ENCODE results near the gene SHTN1. TPM values are rescaled to one million over a fixed set of nuclear protein-coding genes. Genes with fewer than 3 reads are reported as not detected.

SHTN1 gene
- total and polyA plus RNA-seq, 2 of the 4 experiments (the other 2 are of a cell fraction): 0.54 to 2.3 TPM

- Histone ChIP-seq H3K23ac (ENCODE audit: low read depth, low read length) (no peak overlapping the region), H3K56ac (ENCODE audit: extremely low read depth, insufficient read depth, low read length) (no peak overlapping the region), H2AK5ac (ENCODE audit: low read depth, low read length) (no peak overlapping the region), H3K4me3 (ENCODE audit: insufficient read depth, low read depth, low read length) (no peak overlapping the region), H2BK15ac (ENCODE audit: low read depth, low read length) (no peak overlapping the region), H2AK9ac (replicated peaks; ENCODE audit: low read depth, low read length, poor library complexity) (no peak overlapping the region), H3K4me2 (ENCODE audit: low read depth, low read length) (peak overlapping the region; percentile 28; the same call in 1 of the 2 replicates), H3K4ac (ENCODE audit: low read depth, low read length) (no peak overlapping the region), H4K20me1 (ENCODE audit: insufficient read depth, low read length) (no peaks in the 10 kb centered on the region), H4K91ac (ENCODE audit: insufficient read depth, low read depth, low read length) (no peak overlapping the region), H3K9me1 (ENCODE audit: insufficient read depth, low read length) (0 out of 2 replicates have a peak, but pooled peaks cover 3% of the 10 kb centered on the region), H2BK120ac (ENCODE audit: low read depth, low read length) (no peak overlapping the region), H3K27me3 (ENCODE audit: control insufficient read depth, insufficient read depth, low read length) (no peaks in the 10 kb centered on the region), H3K36me3 (ENCODE audit: control insufficient read depth, insufficient read depth, low read length) (0 out of 2 replicates have a peak, but pooled peaks cover 2% of the 10 kb centered on the region), H3K14ac (replicated peaks; ENCODE audit: low read depth, low read length) (no peak overlapping the region), H3K4me1 (ENCODE audit: control insufficient read depth, insufficient read depth, low read length) (peaks cover 2% of the 10 kb centered on the region; the same call in 1 of the 2 replicates), H2BK20ac (ENCODE audit: low read depth, low read length) (no peak overlapping the region), H3K18ac (ENCODE audit: low read depth, low read length) (no peak overlapping the region), H2BK5ac (ENCODE audit: low read depth, low read length, poor library complexity, severe bottlenecking) (no peak overlapping the region), H3K9me3 (ENCODE audit: control insufficient read depth, insufficient read depth, low read length) (no peaks in the 10 kb centered on the region), H4K8ac (ENCODE audit: low read depth in 2 of 2, low read length in 2 of 2) (no peak overlapping the region), H3K79me1 (ENCODE audit: low read depth in 1 of 2, low read length in 2 of 2) (no peaks in the 10 kb centered on the region), H3K9ac (ENCODE audit: low read depth, low read length) (no peak overlapping the region), H2AFZ (replicated peaks; ENCODE audit: low read length, poor library complexity) (no peak overlapping the region), H3K27ac (ENCODE audit: insufficient read depth, low read length) (no peak overlapping the region), H4K5ac (ENCODE audit: low read depth, low read length) (no peak overlapping the region)
- TF ChIP-seq BHLHE40 (IDR thresholded peaks at IDR 0.05; ENCODE audit: low read depth, low read length) (peak; percentile 28; the same call in 1 of the 2 replicates), FOS (IDR thresholded peaks at IDR 0.05; ENCODE audit: low read depth, low read length) (peak; percentile 95), SMC3 (IDR thresholded peaks at IDR 0.05; ENCODE audit: low read depth, low read length) (no peak), CEBPB (IDR thresholded peaks at IDR 0.05; ENCODE audit: low read depth, low read length) (peak; percentile 98)
- ATAC-seq (ENCODE audit: low read depth) (peak; percentile 92), DNase-seq (peak; percentile 95)
- ChIA-PET POLR2A (ENCODE audit: unreplicated experiment) (no interaction called here), CTCF (interaction anchor here (0.6 kb wide), 1 partner anchor 71 kb away, joined by 5 read pairs; no protein-coding TSS in a partner anchor)
- dilution Hi-C loops (cut with HindIII; ENCODE audit: low sequenced_read_pairs, unreplicated experiment) (no loop called here), intact Hi-C loops (cut with micrococcal nuclease) (no loop called here), in situ Hi-C loops (cut with MboI; ENCODE audit: low sequenced_read_pairs) (no loop called here)
- BruUV-seq (replicated peaks): no TSS peak
- WGBS, 2 experiments (ENCODE audit: extremely low coverage in 2 of 2, insufficient read length in 1 of 2): no CpG with 5 or more reads among the region's 5 CpGs
These were observed 30.5 kb downstream of the SHTN1 start for GRCh38 chr10:116974456-116975005.
